Esophagus squamous epithelium (tissue), 5 donors: ENCODE measurements around the gene GRIK2. TPM values are rescaled to one million over a fixed set of nuclear protein-coding genes. Genes with fewer than 3 reads are reported as not detected.

Source experiments
- DNase-seq: peaks from one replicate; lab custom pipeline; 2025; lab: John Stamatoyannopoulos, UW
- H3K27ac ChIP-seq, 4 donors: fragments of 200-600 bp; sonication (generic); one replicate each; pipeline ENCODE4 v1.5.1; 2016 to 2019; ENCODE audit warnings: mild to moderate bottlenecking in 1 of 4
- H3K27me3 ChIP-seq, 4 donors: fragments of 200-600 bp; sonication (generic); 1 replicate in 3 of 4; 2 replicates in 1 of 4; pipeline versions ENCODE4 v1.5.1 to v1.6.0; 2017 to 2021; ENCODE audit warnings: antibody characterized with exemption in 1 of 4
- H3K36me3 ChIP-seq, 3 donors: fragments of 200-600 bp; sonication (generic); one replicate each; pipeline ENCODE4 v1.5.1; 2016 to 2019
- H3K4me1 ChIP-seq, 3 donors: fragments of 200-600 bp; sonication (generic); one replicate each; pipeline ENCODE4 v1.5.1; 2017 to 2019
- H3K4me3 ChIP-seq, 4 donors: fragments of 200-600 bp; sonication (generic); 1 replicate in 3 of 4; 2 replicates in 1 of 4; pipeline ENCODE4 v1.5.1; 2016 to 2019; ENCODE audit warnings: mild to moderate bottlenecking in 2 of 4, moderate library complexity in 1 of 4
- H3K9me3 ChIP-seq, 3 donors: fragments of 200-600 bp; sonication (generic); one replicate each; pipeline ENCODE4 v1.5.1; 2016 to 2019
- POLR2A ChIP-seq, 4 donors: fragments of 450-650 bp; IDR thresholded peaks; one replicate each; pipeline ENCODE4 v1.6.1; 2017; ENCODE audit warnings: antibody characterized with exemption in 4 of 4, mild to moderate bottlenecking in 4 of 4, moderate library complexity in 3 of 4
- WGBS, 2 donors: methylation state at CpG; one replicate each; pipeline ENCODE4 v1.1.5; 2018; 5-methylcytosine and 5-hydroxymethylcytosine counted together
- intact Hi-C: fragments of 100-400 bp; cut with DNase I; formaldehyde crosslinking; loops from one replicate; pipeline ENCODE4 v1.15.0; 2022
- total RNA-seq, 4 donors: library from RNA; depleted of rRNA; stranded (reverse); fragments of >200 nt; gene quantifications; one replicate each; pipeline ENCODE4 v1.1.0, GENCODE V29; 2016
- TF ChIP-seq, protein P1 (sequence below), 6 experiments: fragments of 450-650 bp in 4 of 6; fragments of 200-600 bp in 2 of 6; sonication (generic) in 2 of 6; IDR thresholded peaks; one replicate each; pipeline ENCODE4 v1.5.1; 2016 to 2019; ENCODE audit warnings: antibody characterized with exemption in 6 of 6, mild to moderate bottlenecking in 4 of 6, moderate library complexity in 4 of 6
- donor health status: DM: yes; HTN: yes; CAD: no.

Gene GRIK2
- total RNA-seq, 4 donors from 2014 or later: 0.19 TPM; not detected in 3

DNA sequence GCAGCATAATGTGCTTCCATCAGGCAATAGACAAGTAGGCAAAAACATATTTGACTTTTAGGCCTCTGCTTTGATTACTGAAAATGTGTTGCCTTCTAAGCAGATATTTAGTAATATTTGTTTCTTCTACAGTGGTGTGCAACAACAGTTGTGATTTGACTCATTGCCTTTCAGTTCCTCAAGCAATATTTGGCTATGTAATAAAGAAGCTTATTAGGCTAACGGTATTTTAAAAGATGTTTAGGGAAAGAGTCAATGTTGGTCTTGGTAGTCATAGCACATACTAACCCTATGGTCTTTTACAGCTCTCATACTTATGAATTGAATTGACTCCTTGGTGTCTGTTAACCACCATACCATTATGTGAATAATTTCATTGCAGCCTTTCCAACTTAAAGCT, 124.1 kb downstream of the GRIK2 start:
- WGBS, 2 donors: 74 to 78% methylated on average over 1 of the region's 1 CpG

DNA sequence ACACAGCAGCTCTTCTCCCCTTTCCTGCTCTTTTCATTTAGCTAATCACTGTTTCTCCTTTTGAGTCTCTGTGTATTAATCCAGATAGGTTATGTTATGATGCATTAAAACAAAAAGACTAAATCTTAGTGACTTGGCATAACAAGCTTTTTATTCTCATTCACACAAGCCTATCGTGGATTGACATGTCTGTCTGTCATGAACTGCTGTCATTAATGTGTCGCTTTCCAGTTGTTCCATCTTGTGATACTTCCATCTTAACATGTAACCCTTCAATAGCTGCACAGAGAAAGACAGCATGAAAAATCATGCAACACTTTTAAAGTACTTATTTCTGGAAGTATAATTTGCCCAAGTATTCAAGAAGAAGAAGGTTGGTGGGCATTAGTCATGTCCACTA, 128.7 kb downstream of the GRIK2 start:
- no peaks in the 10 kb centered on the region for H3K27me3 ChIP-seq
- H3K36me3 ChIP-seq: no peaks in the 10 kb centered on the region
- 76 to 78% methylated on average over 2 of the region's 2 CpGs for WGBS, 2 donors
- H3K9me3 ChIP-seq: no peaks in the 10 kb centered on the region
- DNase-seq: no peak
- TF ChIP-seq POLR2A (IDR thresholded peaks at IDR 0.05): no peak
- TF ChIP-seq, protein P1, sequence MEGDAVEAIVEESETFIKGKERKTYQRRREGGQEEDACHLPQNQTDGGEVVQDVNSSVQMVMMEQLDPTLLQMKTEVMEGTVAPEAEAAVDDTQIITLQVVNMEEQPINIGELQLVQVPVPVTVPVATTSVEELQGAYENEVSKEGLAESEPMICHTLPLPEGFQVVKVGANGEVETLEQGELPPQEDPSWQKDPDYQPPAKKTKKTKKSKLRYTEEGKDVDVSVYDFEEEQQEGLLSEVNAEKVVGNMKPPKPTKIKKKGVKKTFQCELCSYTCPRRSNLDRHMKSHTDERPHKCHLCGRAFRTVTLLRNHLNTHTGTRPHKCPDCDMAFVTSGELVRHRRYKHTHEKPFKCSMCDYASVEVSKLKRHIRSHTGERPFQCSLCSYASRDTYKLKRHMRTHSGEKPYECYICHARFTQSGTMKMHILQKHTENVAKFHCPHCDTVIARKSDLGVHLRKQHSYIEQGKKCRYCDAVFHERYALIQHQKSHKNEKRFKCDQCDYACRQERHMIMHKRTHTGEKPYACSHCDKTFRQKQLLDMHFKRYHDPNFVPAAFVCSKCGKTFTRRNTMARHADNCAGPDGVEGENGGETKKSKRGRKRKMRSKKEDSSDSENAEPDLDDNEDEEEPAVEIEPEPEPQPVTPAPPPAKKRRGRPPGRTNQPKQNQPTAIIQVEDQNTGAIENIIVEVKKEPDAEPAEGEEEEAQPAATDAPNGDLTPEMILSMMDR (IDR thresholded peaks at IDR 0.05): no peak
- intact Hi-C loops: no loop called here
- H3K27ac ChIP-seq: no peak overlapping the region
- H3K4me3 ChIP-seq: no peak overlapping the region
- H3K4me1 ChIP-seq: no peaks in the 10 kb centered on the region

More for the DNA sequence above, 124.1 kb downstream of the GRIK2 start:
- no peaks in the 10 kb centered on the region for H3K36me3 ChIP-seq
- TF ChIP-seq, protein P1 (IDR thresholded peaks at IDR 0.05): no peak
- no peak for TF ChIP-seq POLR2A (IDR thresholded peaks at IDR 0.05)
- H3K27ac ChIP-seq: no peak overlapping the region
- H3K9me3 ChIP-seq: no peaks in the 10 kb centered on the region
- no peaks in the 10 kb centered on the region for H3K4me1 ChIP-seq
- H3K4me3 ChIP-seq: no peak overlapping the region
- DNase-seq: no peak
- intact Hi-C loops: no loop called here
- no peaks in the 10 kb centered on the region for H3K27me3 ChIP-seq

DNA sequence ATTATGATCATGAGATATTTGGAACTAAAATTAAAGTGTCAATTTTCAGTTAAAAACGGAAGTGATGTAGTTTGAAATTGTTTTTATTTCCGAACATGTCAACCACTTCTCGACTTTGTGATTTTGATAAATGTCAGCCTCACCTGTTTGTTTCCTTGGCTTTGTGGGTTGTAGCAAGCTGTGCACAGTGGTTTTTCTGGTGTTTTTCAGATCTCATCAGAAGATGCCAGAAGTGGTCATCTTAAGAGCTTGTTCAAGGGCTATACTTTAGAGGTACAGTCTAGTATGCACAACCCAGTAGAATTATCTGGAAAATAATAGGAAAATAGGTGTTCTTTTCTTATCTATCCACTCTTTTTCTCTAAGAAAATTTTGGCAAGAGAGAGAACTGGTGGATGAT, 134.0 kb downstream of the GRIK2 start:
- DNase-seq: no peak
- intact Hi-C loops: no loop called here
- H3K27me3 ChIP-seq: no peaks in the 10 kb centered on the region
- TF ChIP-seq, protein P1 (IDR thresholded peaks at IDR 0.05): no peak
- no peak for TF ChIP-seq POLR2A (IDR thresholded peaks at IDR 0.05)
- no peaks in the 10 kb centered on the region for H3K9me3 ChIP-seq
- WGBS, 2 donors: 83 to 89% methylated on average over 3 of the region's 3 CpGs
- no peaks in the 10 kb centered on the region for H3K36me3 ChIP-seq
- no peak overlapping the region for H3K4me3 ChIP-seq
- no peak overlapping the region for H3K27ac ChIP-seq
- no peaks in the 10 kb centered on the region for H3K4me1 ChIP-seq

DNA sequence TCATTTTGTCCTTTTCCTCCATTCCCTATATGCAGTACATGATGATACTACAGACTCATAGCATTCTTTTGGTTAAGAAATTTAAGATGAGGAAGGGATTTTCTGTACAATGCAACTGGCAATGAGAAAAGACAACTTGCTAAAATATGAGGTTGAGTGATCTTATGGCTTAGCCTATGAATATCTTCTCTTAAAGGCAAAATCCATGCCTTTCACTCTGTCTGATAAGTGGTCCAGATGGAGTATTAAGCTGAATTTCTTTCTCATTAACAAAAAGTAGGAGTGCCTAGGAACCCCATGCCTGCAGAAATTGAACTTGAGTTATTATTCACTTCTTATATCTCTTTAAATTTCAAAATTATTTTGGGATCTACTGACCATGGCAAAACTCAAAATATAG, 135.3 kb downstream of the GRIK2 start:
- Histone ChIP-seq H3K27me3 (no peaks in the 10 kb centered on the region), H3K4me3 (no peak overlapping the region), H3K9me3 (no peaks in the 10 kb centered on the region), H3K36me3 (no peaks in the 10 kb centered on the region), H3K27ac (no peak overlapping the region), H3K4me1 (no peaks in the 10 kb centered on the region)
- TF ChIP-seq, protein P1 (IDR thresholded peaks at IDR 0.05): no peak
- TF ChIP-seq POLR2A (IDR thresholded peaks at IDR 0.05): no peak
- no peak for DNase-seq
- intact Hi-C loops: no loop called here

DNA sequence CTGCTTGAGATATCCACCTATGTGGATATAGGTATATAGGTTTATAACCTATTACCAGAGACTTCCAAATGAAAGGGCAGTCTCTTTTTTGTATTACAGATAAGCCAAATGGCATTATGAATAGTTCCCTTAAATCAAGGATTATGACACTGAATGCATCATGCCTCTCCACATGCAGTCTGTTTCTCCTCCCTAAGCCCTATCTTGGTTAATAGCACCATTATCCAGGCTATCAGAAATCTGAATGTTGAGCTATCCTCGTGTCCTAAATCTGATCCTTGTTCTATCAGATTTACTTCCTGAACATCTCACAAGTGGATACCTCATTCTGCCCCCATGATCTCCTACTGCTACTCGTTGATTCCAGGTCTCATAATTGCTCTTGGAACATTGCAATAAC, 138.0 kb downstream of the GRIK2 start:
- no peaks in the 10 kb centered on the region for H3K4me1 ChIP-seq
- no peaks in the 10 kb centered on the region for H3K9me3 ChIP-seq
- no peak for TF ChIP-seq POLR2A (IDR thresholded peaks at IDR 0.05)
- TF ChIP-seq, protein P1 (IDR thresholded peaks at IDR 0.05): no peak
- no peaks in the 10 kb centered on the region for H3K36me3 ChIP-seq
- no peak overlapping the region for H3K4me3 ChIP-seq
- WGBS, 2 donors: 59 to 71% methylated on average over 2 of the region's 2 CpGs
- intact Hi-C loops: no loop called here
- no peak for DNase-seq
- no peak overlapping the region for H3K27ac ChIP-seq
- no peaks in the 10 kb centered on the region for H3K27me3 ChIP-seq
